HepG2 (cell line): Measurements from ENCODE around the gene NOXA1. TPM values are rescaled to one million over a fixed set of nuclear protein-coding genes. Genes with fewer than 3 reads are reported as not detected.
A peak's percentile ranks its signal among the peaks of the same experiment; 100 is the strongest.

Source experiments
- ADNP ChIP-seq: sonication (generic); formaldehyde crosslinking; IDR thresholded peaks from 2 replicates; pipeline ENCODE4 v1.4.0; 2020; ENCODE audit warnings: missing genetic modification reagents
- ATF7 ChIP-seq, 2 experiments: fragments of 450-650 bp in 1 of 2; sonication (generic) in 1 of 2; formaldehyde crosslinking in 1 of 2; IDR thresholded peaks; 2 replicates each; pipeline versions ENCODE4 v1.4.0 to v1.6.1; 2016 to 2020; ENCODE audit warnings: antibody characterized with exemption in 1 of 2, mild to moderate bottlenecking in 1 of 2, missing genetic modification reagents in 1 of 2
- DPF2 ChIP-seq: sonication (generic); formaldehyde crosslinking; IDR thresholded peaks from 2 replicates; pipeline ENCODE4 v1.4.0; 2020; ENCODE audit warnings: mild to moderate bottlenecking, low read depth, missing genetic modification reagents, borderline replicate concordance
- EEA1 ChIP-seq: sonication (generic); formaldehyde crosslinking; IDR thresholded peaks from 2 replicates; pipeline ENCODE4 v1.5.1; 2020; ENCODE audit warnings: mild to moderate bottlenecking, missing genetic modification reagents, borderline replicate concordance
- ETV5 ChIP-seq: IDR thresholded peaks from 2 replicates; pipeline ENCODE4 v1.6.1; 2018; ENCODE audit warnings: missing biosample characterization, missing genetic modification reagents, inconsistent platforms, borderline replicate concordance
- FOSL2 ChIP-seq: sonication (generic); formaldehyde crosslinking; IDR thresholded peaks from 2 replicates; pipeline ENCODE4 v1.4.0; 2020; ENCODE audit warnings: missing genetic modification reagents
- GRHL1 ChIP-seq: sonication (generic); formaldehyde crosslinking; conservative IDR thresholded peaks from 2 replicates; pipeline ENCODE4 v1.8.0; 2022; ENCODE audit warnings: missing genetic modification reagents
- IRF2 ChIP-seq: IDR thresholded peaks from 2 replicates; pipeline ENCODE4 v1.6.1; 2018; ENCODE audit warnings: missing genetic modification reagents, missing compliant biosample characterization
- KLF6 ChIP-seq: IDR thresholded peaks from 2 replicates; pipeline ENCODE4 v1.8.0; 2016; ENCODE audit warnings: missing biosample characterization, missing genetic modification reagents
- MEIS2 ChIP-seq: sonication (generic); formaldehyde crosslinking; IDR thresholded peaks from 2 replicates; pipeline ENCODE4 v1.9.0; 2021; ENCODE audit warnings: mild to moderate bottlenecking, missing genetic modification reagents
- NFRKB ChIP-seq: fragments of 450-650 bp; IDR thresholded peaks from 2 replicates; pipeline ENCODE4 v1.6.1; 2017
- NR2F2 ChIP-seq: IDR thresholded peaks from 2 replicates; pipeline ENCODE4 v1.6.1; 2012; ENCODE audit warnings: low read depth, inconsistent platforms, borderline replicate concordance
- POLR2AphosphoS2 ChIP-seq: IDR thresholded peaks from 2 replicates; pipeline ENCODE4 v1.6.1; 2011; ENCODE audit warnings: low read depth, low read length, improper control_type of control experiment
- ZFP37 ChIP-seq: sonication (generic); formaldehyde crosslinking; IDR thresholded peaks from 2 replicates; pipeline ENCODE4 v1.4.0; 2020; ENCODE audit warnings: missing genetic modification reagents, borderline replicate concordance
- ZMYM2 ChIP-seq: sonication (generic); formaldehyde crosslinking; IDR thresholded peaks from 2 replicates; pipeline ENCODE4 v1.8.0; 2022; ENCODE audit warnings: mild to moderate bottlenecking, missing genetic modification reagents
- ZNF484 ChIP-seq: sonication (generic); formaldehyde crosslinking; IDR thresholded peaks from 2 replicates; pipeline ENCODE4 v1.5.1; 2020; ENCODE audit warnings: mild to moderate bottlenecking, low read depth, missing genetic modification reagents, borderline replicate concordance
- ZNF83 ChIP-seq: sonication (generic); formaldehyde crosslinking; IDR thresholded peaks from 2 replicates; pipeline ENCODE4 v1.4.0; 2020; ENCODE audit warnings: missing genetic modification reagents, mild to moderate bottlenecking, borderline replicate concordance
- ZNF891 ChIP-seq: sonication (generic); formaldehyde crosslinking; IDR thresholded peaks from 2 replicates; pipeline ENCODE4 v1.5.0; 2020; ENCODE audit warnings: mild to moderate bottlenecking, missing genetic modification reagents
- ZSCAN12 ChIP-seq: sonication (generic); formaldehyde crosslinking; IDR thresholded peaks from 2 replicates; pipeline ENCODE4 v1.9.0; 2021; ENCODE audit warnings: mild to moderate bottlenecking, missing genetic modification reagents
- polyA plus RNA-seq, 8 experiments: library from polyadenylated mRNA; depleted of rRNA in 3 of 8; stranded (reverse) in 7 of 8; unstranded in 1 of 8; fragments of >200 nt; fragmentation: Illumina TruSeq in 4 of 8; extraction: Trizol in 4 of 8; gene quantifications; 2 replicates each; pipeline versions ENCODE4 v1.2.1 to v1.2.3, GENCODE V29; 2011 to 2016; ENCODE audit warnings: low read depth in 4 of 8, missing spikeins in 1 of 8, mixed read lengths in 1 of 8; ENCODE audit not compliant: insufficient read depth in 1 of 8
- total RNA-seq, 5 experiments: library from RNA; depleted of rRNA; stranded (reverse); fragments of >200 nt; fragmentation: Illumina TruSeq; extraction: Trizol; gene quantifications; 2 replicates each; pipeline ENCODE4 v1.2.3, GENCODE V29; 2016; ENCODE audit warnings: low read depth in 1 of 5
- TF ChIP-seq, protein P1 (sequence below): sonication (generic); formaldehyde crosslinking; IDR thresholded peaks from 2 replicates; pipeline ENCODE4 v1.5.1; 2020; ENCODE audit warnings: missing genetic modification reagents, mild to moderate bottlenecking, borderline replicate concordance
- TF ChIP-seq, protein P2 (sequence below): sonication (generic); formaldehyde crosslinking; IDR thresholded peaks from 2 replicates; pipeline ENCODE4 v1.4.0; 2020; ENCODE audit warnings: missing genetic modification reagents, borderline replicate concordance
- TF ChIP-seq, protein P3 (sequence below): sonication (generic); formaldehyde crosslinking; IDR thresholded peaks from 2 replicates; pipeline ENCODE4 v1.8.0; 2022; ENCODE audit warnings: mild to moderate bottlenecking, missing genetic modification reagents, borderline replicate concordance
- TF ChIP-seq, protein P4 (sequence below): sonication (generic); formaldehyde crosslinking; IDR thresholded peaks from 2 replicates; pipeline ENCODE4 v1.4.0; 2020; ENCODE audit warnings: missing genetic modification reagents

NOXA1 gene
- total and polyA plus RNA-seq, 2 of the 13 experiments (the other 11 are each of a cell fraction or from before 2014, with no cell fraction given) = 0.78 to 1.2 TPM

GRCh38 chr9:137459152-137459600, 36.0 kb downstream of the NOXA1 start, which contains the start of gene NSMF (continued):
- TF ChIP-seq, protein P1, sequence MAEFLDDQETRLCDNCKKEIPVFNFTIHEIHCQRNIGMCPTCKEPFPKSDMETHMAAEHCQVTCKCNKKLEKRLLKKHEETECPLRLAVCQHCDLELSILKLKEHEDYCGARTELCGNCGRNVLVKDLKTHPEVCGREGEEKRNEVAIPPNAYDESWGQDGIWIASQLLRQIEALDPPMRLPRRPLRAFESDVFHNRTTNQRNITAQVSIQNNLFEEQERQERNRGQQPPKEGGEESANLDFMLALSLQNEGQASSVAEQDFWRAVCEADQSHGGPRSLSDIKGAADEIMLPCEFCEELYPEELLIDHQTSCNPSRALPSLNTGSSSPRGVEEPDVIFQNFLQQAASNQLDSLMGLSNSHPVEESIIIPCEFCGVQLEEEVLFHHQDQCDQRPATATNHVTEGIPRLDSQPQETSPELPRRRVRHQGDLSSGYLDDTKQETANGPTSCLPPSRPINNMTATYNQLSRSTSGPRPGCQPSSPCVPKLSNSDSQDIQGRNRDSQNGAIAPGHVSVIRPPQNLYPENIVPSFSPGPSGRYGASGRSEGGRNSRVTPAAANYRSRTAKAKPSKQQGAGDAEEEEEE (CRISPR knock-in tag) = no peak
- no peak for TF ChIP-seq GRHL1 (CRISPR knock-in tag)
- TF ChIP-seq, protein P2, sequence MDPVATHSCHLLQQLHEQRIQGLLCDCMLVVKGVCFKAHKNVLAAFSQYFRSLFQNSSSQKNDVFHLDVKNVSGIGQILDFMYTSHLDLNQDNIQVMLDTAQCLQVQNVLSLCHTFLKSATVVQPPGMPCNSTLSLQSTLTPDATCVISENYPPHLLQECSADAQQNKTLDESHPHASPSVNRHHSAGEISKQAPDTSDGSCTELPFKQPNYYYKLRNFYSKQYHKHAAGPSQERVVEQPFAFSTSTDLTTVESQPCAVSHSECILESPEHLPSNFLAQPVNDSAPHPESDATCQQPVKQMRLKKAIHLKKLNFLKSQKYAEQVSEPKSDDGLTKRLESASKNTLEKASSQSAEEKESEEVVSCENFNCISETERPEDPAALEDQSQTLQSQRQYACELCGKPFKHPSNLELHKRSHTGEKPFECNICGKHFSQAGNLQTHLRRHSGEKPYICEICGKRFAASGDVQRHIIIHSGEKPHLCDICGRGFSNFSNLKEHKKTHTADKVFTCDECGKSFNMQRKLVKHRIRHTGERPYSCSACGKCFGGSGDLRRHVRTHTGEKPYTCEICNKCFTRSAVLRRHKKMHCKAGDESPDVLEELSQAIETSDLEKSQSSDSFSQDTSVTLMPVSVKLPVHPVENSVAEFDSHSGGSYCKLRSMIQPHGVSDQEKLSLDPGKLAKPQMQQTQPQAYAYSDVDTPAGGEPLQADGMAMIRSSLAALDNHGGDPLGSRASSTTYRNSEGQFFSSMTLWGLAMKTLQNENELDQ (CRISPR knock-in tag) = no peak
- TF ChIP-seq POLR2AphosphoS2 = no peak
- no peak for TF ChIP-seq FOSL2 (CRISPR knock-in tag)
- TF ChIP-seq ETV5 = no peak
- 0 out of 2 replicates have a peak, but pooled peaks have one; percentile 8 for TF ChIP-seq ZFP37 (CRISPR knock-in tag)
- no peak for TF ChIP-seq ADNP (CRISPR knock-in tag)
- no peak for TF ChIP-seq DPF2 (CRISPR knock-in tag)
- no peak for TF ChIP-seq EEA1 (CRISPR knock-in tag)
- no peak for TF ChIP-seq ZMYM2 (CRISPR knock-in tag)
- peak; percentile 59 for TF ChIP-seq ATF7 (IDR thresholded peaks at IDR 0.05)
- TF ChIP-seq ATF7 (CRISPR knock-in tag; IDR thresholded peaks at IDR 0.05) = no peak
- TF ChIP-seq ZNF484 (CRISPR knock-in tag) = no peak
- no peak for TF ChIP-seq ZNF83 (CRISPR knock-in tag)
- no peak for TF ChIP-seq NFRKB
- TF ChIP-seq MEIS2 (CRISPR knock-in tag) = 0 out of 2 replicates have a peak, but pooled peaks have one; percentile 17
- TF ChIP-seq, protein P3, sequence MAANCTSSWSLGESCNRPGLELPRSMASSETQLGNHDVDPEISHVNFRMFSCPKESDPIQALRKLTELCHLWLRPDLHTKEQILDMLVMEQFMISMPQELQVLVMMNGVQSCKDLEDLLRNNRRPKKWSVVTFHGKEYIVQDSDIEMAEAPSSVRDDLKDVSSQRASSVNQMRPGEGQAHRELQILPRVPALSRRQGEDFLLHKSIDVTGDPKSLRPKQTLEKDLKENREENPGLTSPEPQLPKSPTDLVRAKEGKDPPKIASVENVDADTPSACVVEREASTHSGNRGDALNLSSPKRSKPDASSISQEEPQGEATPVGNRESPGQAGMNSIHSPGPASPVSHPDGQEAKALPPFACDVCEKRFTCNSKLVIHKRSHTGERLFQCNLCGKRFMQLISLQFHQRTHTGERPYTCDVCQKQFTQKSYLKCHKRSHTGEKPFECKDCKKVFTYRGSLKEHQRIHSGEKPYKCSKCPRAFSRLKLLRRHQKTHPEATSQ = no peak
- TF ChIP-seq ZSCAN12 = no peak
- no peak for TF ChIP-seq ZNF891 (CRISPR knock-in tag)
- no peak for TF ChIP-seq NR2F2
- TF ChIP-seq, protein P4, sequence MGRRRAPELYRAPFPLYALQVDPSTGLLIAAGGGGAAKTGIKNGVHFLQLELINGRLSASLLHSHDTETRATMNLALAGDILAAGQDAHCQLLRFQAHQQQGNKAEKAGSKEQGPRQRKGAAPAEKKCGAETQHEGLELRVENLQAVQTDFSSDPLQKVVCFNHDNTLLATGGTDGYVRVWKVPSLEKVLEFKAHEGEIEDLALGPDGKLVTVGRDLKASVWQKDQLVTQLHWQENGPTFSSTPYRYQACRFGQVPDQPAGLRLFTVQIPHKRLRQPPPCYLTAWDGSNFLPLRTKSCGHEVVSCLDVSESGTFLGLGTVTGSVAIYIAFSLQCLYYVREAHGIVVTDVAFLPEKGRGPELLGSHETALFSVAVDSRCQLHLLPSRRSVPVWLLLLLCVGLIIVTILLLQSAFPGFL = no peak
- TF ChIP-seq KLF6 = no peak
- no peak for TF ChIP-seq IRF2 (CRISPR knock-in tag)
